PC-3 (cell line): ENCODE measurements around the gene IER5L. TPM values are rescaled to one million over a fixed set of nuclear protein-coding genes. Genes with fewer than 3 reads are reported as not detected.
A peak's percentile ranks its signal among the peaks of the same experiment; 100 is the strongest.
"Not testable (repeated sequence)": the region's sequence is repeated elsewhere in the genome, so short reads cannot be mapped to it uniquely, and the experiment has no call there.

ENCODE experiments used
- ATAC-seq: fragments of 200-7000 bp; cut with Tn5 transposase; 2 replicates; pipeline ENCODE4 v1.9.1; 2020; ENCODE audit warnings: mild to moderate bottlenecking, moderate library complexity
- BruUV-seq: library from RNA; stranded (reverse); fragments of 400-500 nt; replicated peaks from 2 replicates; lab custom pipeline; 2021; lab: Mats Ljungman, UMichigan
- CTCF ChIA-PET: fragments of 300-600 bp; sonication (Branson Sonifier 250); formaldehyde crosslinking; loops from one replicate; lab custom pipeline; 2022; ENCODE audit warnings: antibody characterized with exemption; lab: Charles Lee
- POLR2A ChIA-PET: fragments of 300-600 bp; sonication (Branson Sonifier 250); formaldehyde crosslinking; loops from one replicate; lab custom pipeline; 2022; ENCODE audit warnings: antibody characterized with exemption; ENCODE audit not compliant: unreplicated experiment; lab: Charles Lee
- DNase-seq: peaks from one replicate; pipeline ENCODE4 v3.0.0-alpha.2; 2015
- H2AFZ ChIP-seq: fragments of 300-600 bp; sonication (generic); 2 replicates; pipeline ENCODE4 v1.6.0; 2016; ENCODE audit warnings: antibody characterized with exemption, low read length
- H3F3A ChIP-seq: fragments of 300-600 bp; sonication (generic); one replicate; pipeline ENCODE4 v1.6.0; 2017; ENCODE audit warnings: antibody characterized with exemption, low read length, control low read depth, mild to moderate bottlenecking; ENCODE audit not compliant: unreplicated experiment
- H3K27ac ChIP-seq: fragments of 300-600 bp; sonication (generic); 2 replicates; pipeline ENCODE4 v1.5.1; 2016; ENCODE audit warnings: mild to moderate bottlenecking, low read length
- H3K27me3 ChIP-seq: fragments of 300-600 bp; sonication (generic); 2 replicates; pipeline ENCODE4 v1.6.1; 2016; ENCODE audit warnings: low read length, mixed read lengths
- H3K36me3 ChIP-seq: fragments of 300-600 bp; sonication (generic); 2 replicates; pipeline ENCODE4 v1.6.1; 2016; ENCODE audit warnings: low read depth, mixed run types, low read length, mixed read lengths
- H3K4me1 ChIP-seq: fragments of 300-600 bp; sonication (generic); 2 replicates; pipeline ENCODE4 v1.5.1; 2016; ENCODE audit warnings: low read length; ENCODE audit not compliant: insufficient read depth
- H3K4me2 ChIP-seq: fragments of 300-600 bp; sonication (generic); 2 replicates; pipeline ENCODE4 v1.6.0; 2016; ENCODE audit warnings: low read length
- H3K4me3 ChIP-seq: fragments of 300-600 bp; sonication (generic); 2 replicates; pipeline ENCODE4 v1.5.1; 2016; ENCODE audit warnings: mild to moderate bottlenecking, low read length, mixed read lengths
- H3K79me2 ChIP-seq: fragments of 300-600 bp; sonication (generic); 2 replicates; pipeline ENCODE4 v1.6.1; 2017; ENCODE audit warnings: low read length, mixed read lengths
- H3K9ac ChIP-seq: fragments of 300-600 bp; sonication (generic); 2 replicates; pipeline ENCODE4 v1.6.0; 2016; ENCODE audit warnings: mild to moderate bottlenecking, low read length
- H3K9me2 ChIP-seq: fragments of 300-600 bp; sonication (generic); replicated peaks from 2 replicates; pipeline ENCODE4 v1.6.1; 2016; ENCODE audit warnings: mixed run types, low read length, mixed read lengths
- H3K9me3 ChIP-seq: fragments of 300-600 bp; sonication (generic); 2 replicates; pipeline ENCODE4 v1.6.1; 2016; ENCODE audit warnings: low read length, mixed read lengths
- H4K20me1 ChIP-seq: fragments of 300-600 bp; sonication (generic); 2 replicates; pipeline ENCODE4 v1.6.1; 2016; ENCODE audit warnings: low read length, mixed read lengths
- CTCF ChIP-seq: fragments of 300-600 bp; sonication (generic); conservative IDR thresholded peaks from 2 replicates; pipeline ENCODE4 v1.5.1; 2017; ENCODE audit warnings: antibody characterized with exemption, low read depth, mild to moderate bottlenecking, low read length
- EZH2 ChIP-seq: fragments of 300-600 bp; sonication (generic); IDR thresholded peaks from one replicate; pipeline ENCODE4 v1.6.1; 2017; ENCODE audit warnings: antibody characterized with exemption, mild to moderate bottlenecking, low read length; ENCODE audit not compliant: unreplicated experiment
- EZH2phosphoT487 ChIP-seq: fragments of 300-600 bp; sonication (generic); IDR thresholded peaks from 2 replicates; pipeline ENCODE4 v1.6.1; 2018; ENCODE audit warnings: mild to moderate bottlenecking, antibody characterized with exemption, low read length, borderline replicate concordance
- intact Hi-C: fragments of 100-400 bp; cut with micrococcal nuclease; formaldehyde crosslinking; loops from 2 replicates; pipeline ENCODE4 v1.9.0; 2023
- total RNA-seq: library from RNA; depleted of rRNA; stranded (reverse); fragments of >200 nt; gene quantifications from 2 replicates; pipeline ENCODE4 v1.2.3, GENCODE V29; 2014

IER5L gene
- total RNA-seq, 1 experiment from 2014 or later = 46.1 TPM

- no peak overlapping the region for H2AFZ ChIP-seq
- no TSS peak for BruUV-seq
Measured at GRCh38 chr9:129197978-129198318, 19.9 kb upstream of the IER5L start.

GRCh38 chr9:129197045-129197444, 19.0 kb upstream of the IER5L start:
- CTCF ChIA-PET, BruUV-seq, intact Hi-C loops: not testable (repeated sequence)

More at GRCh38 chr9:129197978-129198318, 19.9 kb upstream of the IER5L start:
- H3K9me2 ChIP-seq = no peaks in the 10 kb centered on the region
- no peak for DNase-seq
- H3K79me2 ChIP-seq = no peaks in the 10 kb centered on the region
- no peaks in the 10 kb centered on the region for H3K36me3 ChIP-seq
- H3K4me2 ChIP-seq = no peak overlapping the region
- H3F3A ChIP-seq = no peaks in the 10 kb centered on the region
- no peak for ATAC-seq
- H3K4me1 ChIP-seq = no peaks in the 10 kb centered on the region
- ChIA-PET CTCF (interaction anchor here (0.5 kb wide), 1 partner anchor 58 kb away, joined by 3 read pairs; no protein-coding TSS in a partner anchor), POLR2A (no interaction called here)
- H4K20me1 ChIP-seq = no peaks in the 10 kb centered on the region
- no peak overlapping the region for H3K9ac ChIP-seq
- no peaks in the 10 kb centered on the region for H3K27me3 ChIP-seq
- no peak overlapping the region for H3K4me3 ChIP-seq
- H3K9me3 ChIP-seq = no peaks in the 10 kb centered on the region
- no peak overlapping the region for H3K27ac ChIP-seq
- intact Hi-C loops = no loop called here
- TF ChIP-seq EZH2 (no peak), EZH2phosphoT487 (no peak), CTCF (no peak)

GRCh38 chr9:129195606-129196005, 17.5 kb upstream of the IER5L start:
- BruUV-seq = no TSS peak
- intact Hi-C loops = no loop called here
- no peak overlapping the region for H3K27ac ChIP-seq
- H3K9me2 ChIP-seq = no peaks in the 10 kb centered on the region
- no peaks in the 10 kb centered on the region for H3K4me1 ChIP-seq
- H3K27me3 ChIP-seq = no peaks in the 10 kb centered on the region
- no peaks in the 10 kb centered on the region for H3K79me2 ChIP-seq
- H3K4me3 ChIP-seq = no peak overlapping the region
- no peak overlapping the region for H3K9ac ChIP-seq
- CTCF ChIA-PET = no interaction called here
- ATAC-seq (no peak), DNase-seq (peak; percentile 4)
- POLR2A ChIA-PET = no interaction called here
- TF ChIP-seq CTCF = no peak
- no peak for TF ChIP-seq EZH2
- TF ChIP-seq EZH2phosphoT487 = no peak
- H3F3A ChIP-seq = no peaks in the 10 kb centered on the region
- H3K36me3 ChIP-seq = no peaks in the 10 kb centered on the region
- H3K4me2 ChIP-seq = no peak overlapping the region
- no peaks in the 10 kb centered on the region for H3K9me3 ChIP-seq
- H2AFZ ChIP-seq = no peak overlapping the region
- H4K20me1 ChIP-seq = no peaks in the 10 kb centered on the region

More at GRCh38 chr9:129197045-129197444, 19.0 kb upstream of the IER5L start:
- H3K4me2 ChIP-seq, H3K9me2 ChIP-seq, H3K9me3 ChIP-seq, H3F3A ChIP-seq, H3K79me2 ChIP-seq, H3K9ac ChIP-seq, H3K4me1 ChIP-seq, H4K20me1 ChIP-seq, H2AFZ ChIP-seq, ATAC-seq, POLR2A ChIA-PET, H3K4me3 ChIP-seq, H3K27me3 ChIP-seq, H3K27ac ChIP-seq, DNase-seq, H3K36me3 ChIP-seq: not testable (repeated sequence)
